Skeletal muscle cell (primary cell): ENCODE data around the gene SEMA4C.

Experiments used
- DNase-seq: peaks from one replicate; pipeline ENCODE4 v3.0.0-alpha.2; 2010; ENCODE audit warnings: low read depth
- H3K4me3 ChIP-seq: 2 replicates; pipeline ENCODE4 v1.5.1; 2011; ENCODE audit warnings: low read depth, mild to moderate bottlenecking, control low read depth, low read length, moderate library complexity

The SEMA4C gene, protein sequence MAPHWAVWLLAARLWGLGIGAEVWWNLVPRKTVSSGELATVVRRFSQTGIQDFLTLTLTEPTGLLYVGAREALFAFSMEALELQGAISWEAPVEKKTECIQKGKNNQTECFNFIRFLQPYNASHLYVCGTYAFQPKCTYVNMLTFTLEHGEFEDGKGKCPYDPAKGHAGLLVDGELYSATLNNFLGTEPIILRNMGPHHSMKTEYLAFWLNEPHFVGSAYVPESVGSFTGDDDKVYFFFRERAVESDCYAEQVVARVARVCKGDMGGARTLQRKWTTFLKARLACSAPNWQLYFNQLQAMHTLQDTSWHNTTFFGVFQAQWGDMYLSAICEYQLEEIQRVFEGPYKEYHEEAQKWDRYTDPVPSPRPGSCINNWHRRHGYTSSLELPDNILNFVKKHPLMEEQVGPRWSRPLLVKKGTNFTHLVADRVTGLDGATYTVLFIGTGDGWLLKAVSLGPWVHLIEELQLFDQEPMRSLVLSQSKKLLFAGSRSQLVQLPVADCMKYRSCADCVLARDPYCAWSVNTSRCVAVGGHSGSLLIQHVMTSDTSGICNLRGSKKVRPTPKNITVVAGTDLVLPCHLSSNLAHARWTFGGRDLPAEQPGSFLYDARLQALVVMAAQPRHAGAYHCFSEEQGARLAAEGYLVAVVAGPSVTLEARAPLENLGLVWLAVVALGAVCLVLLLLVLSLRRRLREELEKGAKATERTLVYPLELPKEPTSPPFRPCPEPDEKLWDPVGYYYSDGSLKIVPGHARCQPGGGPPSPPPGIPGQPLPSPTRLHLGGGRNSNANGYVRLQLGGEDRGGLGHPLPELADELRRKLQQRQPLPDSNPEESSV

DNA sequence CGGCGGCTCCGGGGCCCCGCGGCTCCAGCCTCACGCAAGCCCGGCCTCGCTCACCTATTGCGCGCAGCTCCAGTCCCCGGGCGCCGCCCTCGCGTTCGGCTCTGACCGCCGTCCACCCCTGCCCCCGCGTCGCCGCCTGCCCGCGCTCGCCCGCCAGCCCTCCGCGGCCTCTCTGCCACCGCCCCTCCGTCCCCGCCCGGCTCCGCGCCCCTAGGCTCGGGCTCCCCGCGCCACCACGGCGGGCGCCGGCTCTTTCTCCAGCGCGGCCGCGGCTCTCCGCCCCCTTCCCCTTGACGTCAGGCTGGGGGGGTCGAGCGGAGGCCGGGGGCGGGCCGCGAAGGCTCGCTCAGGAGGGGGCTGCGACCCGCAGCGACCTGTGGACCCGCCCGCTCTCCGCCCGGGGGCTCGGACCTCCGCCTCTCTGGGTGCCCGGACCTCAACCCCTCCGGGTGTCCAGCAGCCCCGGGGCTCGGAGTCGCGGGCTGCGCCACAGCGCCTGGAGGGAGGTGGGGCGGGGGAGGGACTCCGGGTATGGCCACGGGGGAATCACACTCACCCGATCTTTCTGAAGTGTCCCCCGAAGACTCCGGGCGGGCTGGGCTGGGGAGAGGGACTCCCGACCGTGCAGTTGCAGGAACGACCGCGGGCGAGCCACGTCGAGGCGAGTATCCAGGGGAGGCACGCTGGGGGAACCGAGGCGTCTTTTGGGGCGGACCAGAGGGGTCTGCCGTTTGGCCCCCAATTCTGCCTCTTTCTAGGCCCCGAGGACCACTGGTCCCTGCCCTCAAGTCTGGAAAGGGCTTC is at the start of gene SEMA4C:
Gene SEMA4C (minus strand): TSS at position 259 of the 804 bp plus-strand sequence. CDS start 2,194 bp downstream, outside the sequence.
- H3K4me3 ChIP-seq, result peak within 1 kb of the TSS; percentile 77
- no peak for DNase-seq

GRCh38 chr2:96918754-96919550 is 49.1 kb upstream of the SEMA4C start:
- no peak overlapping the region for H3K4me3 ChIP-seq
- no peak for DNase-seq

DNA sequence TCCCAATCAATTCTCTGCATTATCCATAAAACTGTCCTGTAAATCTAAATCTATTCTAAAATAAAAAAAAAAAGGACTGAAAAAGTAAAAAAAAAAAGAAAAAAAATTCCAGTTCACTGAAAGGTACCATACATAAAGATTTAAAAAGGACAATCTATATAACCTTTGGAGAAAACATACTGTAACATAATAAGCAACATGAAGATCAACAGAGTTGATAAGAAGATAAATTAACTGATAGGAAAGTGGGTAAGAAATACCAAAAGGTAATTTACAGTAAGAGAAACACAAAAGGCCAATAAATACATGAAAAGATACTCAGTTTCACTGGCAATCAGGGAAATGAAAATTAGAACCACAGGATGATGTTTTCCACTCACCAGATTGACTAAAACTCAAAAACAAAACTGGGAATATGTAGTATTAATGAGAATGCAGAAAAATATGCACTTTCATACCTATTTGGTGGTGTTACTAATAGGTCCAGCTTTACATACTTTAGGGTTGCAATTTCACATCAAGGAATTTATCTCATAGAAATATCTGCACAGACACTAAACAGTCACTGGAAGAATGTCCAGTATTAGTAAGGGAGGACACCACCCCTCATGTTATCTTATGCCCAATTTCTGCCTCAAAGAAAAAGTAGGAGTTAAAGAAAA is 48.3 kb upstream of the SEMA4C start:
- no peak for DNase-seq
- no peak overlapping the region for H3K4me3 ChIP-seq

- H3K4me3 ChIP-seq, result no peak overlapping the region
- DNase-seq, result no peak
Measured at GRCh38 chr2:96916646-96917543, 47.0 kb upstream of the SEMA4C start.

- no peak for DNase-seq
Measured at GRCh38 chr2:96916156-96916630, 46.3 kb upstream of the SEMA4C start.

GRCh38 chr2:96914332-96914731 is 44.5 kb upstream of the SEMA4C start:
- H3K4me3 ChIP-seq, result no peak overlapping the region
- no peak for DNase-seq

More at GRCh38 chr2:96916156-96916630, 46.3 kb upstream of the SEMA4C start:
- H3K4me3 ChIP-seq, result no peak overlapping the region

- DNase-seq, result no peak
- no peak overlapping the region for H3K4me3 ChIP-seq
Measured at GRCh38 chr2:96913398-96914202, 43.7 kb upstream of the SEMA4C start.

GRCh38 chr2:96913117-96913397 is 43.2 kb upstream of the SEMA4C start:
- no peak for DNase-seq
- no peak overlapping the region for H3K4me3 ChIP-seq

DNA sequence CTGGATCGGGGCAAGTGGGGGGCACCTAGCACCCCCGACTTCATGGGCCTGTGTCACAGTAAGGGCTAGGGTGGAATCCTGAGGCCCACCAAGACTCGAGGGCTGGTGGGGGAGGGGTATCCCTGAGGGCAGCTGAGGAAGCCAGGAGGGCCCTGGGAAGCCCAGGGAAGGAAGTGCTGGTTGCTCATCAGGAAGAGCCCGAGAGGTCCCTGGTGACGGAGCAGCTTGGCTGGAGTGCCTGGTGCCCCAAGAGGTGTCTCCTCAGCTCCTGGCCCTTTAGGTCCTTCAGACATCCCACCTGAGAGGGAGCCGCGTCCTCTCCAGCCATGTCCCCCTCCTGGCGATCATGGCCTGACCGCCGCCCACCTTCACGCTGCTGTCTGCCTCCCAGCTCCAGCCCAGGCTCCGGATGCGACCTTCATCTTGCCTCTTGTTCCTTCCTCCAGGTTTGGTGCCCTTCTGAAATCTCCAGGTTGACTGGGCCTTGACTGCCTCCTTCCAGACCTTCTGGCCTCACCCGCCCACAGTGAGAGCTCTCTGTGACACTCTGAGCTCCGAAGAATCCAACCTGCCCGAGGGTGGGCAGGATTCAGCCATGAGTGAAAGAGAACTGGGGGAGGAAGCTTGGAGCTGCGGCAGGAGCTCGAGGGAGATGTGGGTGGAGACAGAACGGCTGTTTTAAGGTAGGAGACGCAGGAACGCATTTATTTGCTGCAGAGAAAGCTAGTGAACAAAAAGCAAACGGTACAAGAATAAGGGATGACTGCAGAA is 42.7 kb upstream of the SEMA4C start:
- no peak overlapping the region for H3K4me3 ChIP-seq
- DNase-seq, result no peak

- H3K4me3 ChIP-seq, result no peak overlapping the region
- no peak for DNase-seq
Measured at GRCh38 chr2:96909611-96910021, 39.7 kb upstream of the SEMA4C start.

GRCh38 chr2:96907115-96908041 is 37.5 kb upstream of the SEMA4C start:
- no peak overlapping the region for H3K4me3 ChIP-seq
- DNase-seq, result no peak

- DNase-seq, result no peak
- H3K4me3 ChIP-seq, result no peak overlapping the region
Measured at GRCh38 chr2:96906729-96907114, 36.8 kb upstream of the SEMA4C start.

- DNase-seq, result no peak
- H3K4me3 ChIP-seq, result no peak overlapping the region
Measured at GRCh38 chr2:96903815-96904214, 33.9 kb upstream of the SEMA4C start.

DNA sequence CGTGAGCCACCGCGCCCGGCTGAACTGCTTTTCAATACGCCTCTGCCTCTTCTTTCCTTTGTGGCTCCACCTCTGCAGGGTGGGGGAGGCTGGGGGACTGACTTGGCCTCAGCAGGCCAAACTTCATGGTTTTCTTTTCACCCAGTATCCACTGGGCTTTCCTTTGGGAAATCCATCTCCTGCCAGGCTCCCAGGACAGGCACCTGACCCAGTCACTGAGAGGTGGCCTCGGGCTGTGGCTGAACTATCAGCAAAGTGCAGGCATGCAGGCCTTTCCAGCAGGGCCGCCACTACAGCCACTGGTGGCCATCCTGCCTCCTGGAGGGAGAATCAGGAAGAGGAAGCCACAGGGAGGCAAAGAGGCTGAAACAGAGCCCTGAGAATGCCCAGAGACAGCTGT is 33.4 kb upstream of the SEMA4C start:
- no peak for DNase-seq
- no peak overlapping the region for H3K4me3 ChIP-seq

- DNase-seq, result no peak
Measured at GRCh38 chr2:96900237-96900636, 30.4 kb upstream of the SEMA4C start.

More at GRCh38 chr2:96900237-96900636, 30.4 kb upstream of the SEMA4C start:
- no peak overlapping the region for H3K4me3 ChIP-seq
